Activated CD8-positive, alpha-beta memory T cell treated with anti-CD3 and anti-CD28 coated beads for 24 hours (primary cell): ENCODE measurements around the gene SMTNL2.

Source experiments
- DNase-seq: peaks from one replicate; pipeline ENCODE4 v3.0.0-alpha.2; 2020

Gene SMTNL2

GRCh38 chr17:4584101-4584916, at the start of gene SMTNL2:
SMTNL2 (plus strand) TSS chr17:4584529; CDS start chr17:4584606, 77 bp downstream.
- DNase-seq: peak; percentile 65

DNA sequence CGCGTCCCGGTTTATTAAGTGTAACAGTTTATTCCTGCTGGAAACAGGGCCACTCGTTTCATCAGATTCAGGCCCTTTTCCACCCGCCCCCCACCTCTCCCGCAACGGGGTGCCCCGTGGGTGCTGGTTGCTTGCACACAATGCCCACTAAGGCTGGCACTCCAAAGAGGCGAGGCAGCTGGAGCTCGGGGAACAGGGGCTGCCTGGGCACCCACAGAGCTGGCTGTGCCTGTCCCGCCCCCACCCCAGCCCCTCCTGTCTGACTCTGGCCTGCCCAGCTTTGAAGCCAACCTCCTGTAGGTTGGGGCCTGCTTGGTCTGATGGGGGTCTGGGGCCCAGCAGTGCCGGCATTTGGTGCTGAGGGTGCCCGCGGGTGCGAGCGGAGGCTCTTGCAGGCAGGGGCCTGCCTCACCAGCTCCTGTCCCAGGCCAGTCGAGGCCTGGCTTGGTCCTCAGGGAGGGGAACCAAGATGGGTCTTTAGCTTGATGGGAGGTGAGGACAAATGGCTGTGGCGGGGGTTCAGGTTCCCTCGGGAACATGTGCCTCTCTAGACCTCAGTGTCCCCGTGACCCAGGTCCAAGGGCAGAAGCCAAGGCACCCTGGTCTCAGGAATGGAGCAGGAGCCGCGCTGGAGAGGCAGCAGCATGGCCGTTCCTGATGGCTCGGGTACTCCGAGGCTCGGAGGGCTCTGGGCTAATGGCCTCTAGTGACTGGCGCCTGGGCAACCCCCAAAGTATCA, 49.2 kb upstream of the SMTNL2 start:
- no peak for DNase-seq

DNA sequence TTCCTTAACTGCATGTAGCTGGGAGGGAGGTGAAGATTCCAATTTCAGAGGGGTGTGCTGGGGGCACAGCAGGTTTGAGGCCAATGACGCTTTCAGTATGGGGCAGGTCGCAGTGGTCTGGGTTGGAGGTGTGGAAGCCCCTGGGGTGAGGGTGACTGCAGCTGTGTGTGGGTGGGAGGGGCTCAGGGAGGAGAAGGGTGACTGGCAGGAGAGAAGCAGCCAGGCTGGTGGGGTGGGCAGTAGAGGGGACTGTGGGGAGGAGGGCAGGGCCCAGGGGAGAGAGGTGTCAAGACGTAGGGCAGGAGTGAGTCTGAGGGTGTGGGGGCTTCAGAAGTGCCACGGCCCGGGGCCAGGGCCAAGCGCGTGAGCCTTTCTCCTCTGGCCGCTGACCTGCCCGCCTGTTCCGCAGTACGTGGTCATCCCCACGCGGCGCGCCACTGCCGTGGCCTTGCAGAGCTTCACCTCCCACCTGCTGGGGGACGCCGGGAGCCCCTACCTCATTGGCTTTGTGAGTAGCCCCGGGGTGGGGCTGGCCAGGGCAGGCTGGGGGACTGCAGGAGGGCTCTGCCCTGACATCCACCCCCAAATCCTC, 48.6 kb upstream of the SMTNL2 start:
- no peak for DNase-seq

DNA sequence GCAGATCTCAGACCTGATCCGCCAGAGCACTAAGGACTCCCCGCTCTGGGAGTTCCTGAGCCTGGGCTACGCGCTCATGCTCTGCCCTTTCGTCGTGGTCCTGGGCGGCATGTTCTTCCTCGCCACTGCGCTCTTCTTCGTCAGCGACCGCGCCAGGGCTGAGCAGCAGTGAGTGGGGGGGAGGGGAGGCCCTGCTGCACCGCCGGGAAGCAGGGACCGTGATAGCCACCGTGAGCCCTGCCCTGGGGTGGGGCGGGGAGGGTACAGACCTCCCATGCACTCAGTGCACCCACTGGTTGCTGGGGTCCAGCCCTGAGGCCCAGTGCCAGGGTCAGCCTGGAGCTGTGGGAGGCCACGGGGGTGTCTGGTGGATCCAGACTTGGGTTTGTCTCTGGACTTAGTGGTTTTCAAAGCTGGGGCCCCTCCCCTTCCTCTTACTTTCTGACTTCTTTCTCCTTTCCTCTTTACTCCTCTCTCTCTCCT, 48.0 kb upstream of the SMTNL2 start:
- peak; percentile 66 for DNase-seq

GRCh38 chr17:4536742-4537411, 47.5 kb upstream of the SMTNL2 start:
- DNase-seq: no peak

DNA sequence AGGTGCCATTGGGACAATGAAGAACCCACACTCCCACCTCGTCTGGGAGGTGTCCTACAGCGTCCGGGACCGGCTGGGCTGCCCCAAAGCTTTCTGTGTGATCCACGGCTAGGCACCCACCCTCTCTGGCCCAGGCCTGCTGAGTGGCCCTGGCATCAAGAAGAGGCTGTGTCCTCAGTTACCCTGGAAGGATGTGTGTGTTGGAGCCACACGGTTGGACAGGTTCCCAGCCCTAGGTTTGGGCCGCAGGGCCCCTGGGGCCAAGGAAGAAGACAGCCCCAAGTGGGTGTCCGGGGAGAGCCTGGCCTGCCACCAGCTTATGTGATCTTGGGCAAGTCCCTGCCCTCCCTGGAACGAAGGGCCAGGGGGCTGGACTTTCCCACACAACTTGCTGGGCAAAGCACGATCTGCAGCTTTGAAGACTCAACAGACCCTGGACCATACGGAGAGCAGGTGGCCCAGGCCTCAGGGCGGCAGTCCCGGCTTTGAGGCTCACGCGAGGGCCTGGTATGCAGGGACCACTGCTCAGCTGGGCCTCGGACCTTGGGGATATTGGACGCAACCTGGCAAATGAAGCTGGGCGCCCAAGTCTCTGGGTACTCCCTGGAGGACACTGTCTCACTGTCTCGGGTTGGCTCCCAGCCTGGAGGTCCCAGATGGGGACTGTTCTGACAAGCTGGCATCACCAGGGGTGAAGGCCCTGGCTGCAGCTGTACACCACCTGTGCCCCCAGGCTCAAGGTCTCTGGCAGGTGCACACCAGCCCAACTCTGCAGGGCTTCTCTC, 46.7 kb upstream of the SMTNL2 start:
- peak; percentile 59 for DNase-seq

- DNase-seq: no peak
Measured at GRCh38 chr17:4538236-4539002, 45.9 kb upstream of the SMTNL2 start.

DNA sequence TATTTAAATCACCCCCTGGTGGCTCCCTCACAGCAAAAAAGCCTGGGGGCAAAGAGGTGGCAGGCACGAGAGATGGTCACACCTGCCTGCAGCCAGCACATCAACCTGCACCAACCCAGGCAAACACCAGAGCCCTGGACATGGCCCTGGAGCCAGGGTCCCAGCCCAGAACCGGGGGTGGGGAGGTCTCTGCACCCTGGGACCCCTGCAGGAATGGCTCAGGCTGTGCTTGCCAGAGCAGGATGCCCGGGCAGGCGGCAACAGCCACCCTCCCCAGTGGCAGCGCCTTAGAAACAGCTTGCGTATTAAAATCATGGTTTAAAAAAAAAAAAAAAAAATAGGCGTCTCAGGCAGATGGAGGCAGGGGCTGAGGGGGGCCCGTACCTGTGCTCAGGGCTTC, 45.3 kb upstream of the SMTNL2 start:
- DNase-seq: no peak

- DNase-seq: no peak
Measured at GRCh38 chr17:4539576-4540223, 44.6 kb upstream of the SMTNL2 start.

DNA sequence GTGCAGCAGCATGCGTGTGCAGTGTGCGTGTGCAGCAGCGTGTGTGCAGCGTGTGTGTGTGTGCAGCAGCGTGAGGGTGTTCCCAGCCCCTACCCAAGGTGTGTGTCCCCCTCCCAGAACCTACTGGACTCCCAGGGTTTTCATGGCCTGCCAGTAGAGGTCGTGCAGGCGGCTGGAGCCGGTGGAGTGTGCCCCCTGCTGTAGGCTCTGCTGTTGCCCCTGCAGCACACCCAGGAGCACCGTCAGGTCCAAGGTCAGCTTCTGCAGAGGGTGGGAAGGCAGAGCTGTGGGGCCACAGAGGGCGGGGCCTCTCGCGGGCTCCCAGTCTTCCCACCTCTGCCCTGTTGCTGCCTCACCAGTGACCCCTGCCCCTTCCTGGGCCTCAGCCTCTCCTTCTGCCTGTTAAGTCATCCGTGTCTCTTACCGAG, 44.1 kb upstream of the SMTNL2 start:
- peak; percentile 55 for DNase-seq

GRCh38 chr17:4540687-4541327, 43.5 kb upstream of the SMTNL2 start:
- peak; percentile 56 for DNase-seq

GRCh38 chr17:4541328-4542002, 42.9 kb upstream of the SMTNL2 start:
- DNase-seq: no peak

DNA sequence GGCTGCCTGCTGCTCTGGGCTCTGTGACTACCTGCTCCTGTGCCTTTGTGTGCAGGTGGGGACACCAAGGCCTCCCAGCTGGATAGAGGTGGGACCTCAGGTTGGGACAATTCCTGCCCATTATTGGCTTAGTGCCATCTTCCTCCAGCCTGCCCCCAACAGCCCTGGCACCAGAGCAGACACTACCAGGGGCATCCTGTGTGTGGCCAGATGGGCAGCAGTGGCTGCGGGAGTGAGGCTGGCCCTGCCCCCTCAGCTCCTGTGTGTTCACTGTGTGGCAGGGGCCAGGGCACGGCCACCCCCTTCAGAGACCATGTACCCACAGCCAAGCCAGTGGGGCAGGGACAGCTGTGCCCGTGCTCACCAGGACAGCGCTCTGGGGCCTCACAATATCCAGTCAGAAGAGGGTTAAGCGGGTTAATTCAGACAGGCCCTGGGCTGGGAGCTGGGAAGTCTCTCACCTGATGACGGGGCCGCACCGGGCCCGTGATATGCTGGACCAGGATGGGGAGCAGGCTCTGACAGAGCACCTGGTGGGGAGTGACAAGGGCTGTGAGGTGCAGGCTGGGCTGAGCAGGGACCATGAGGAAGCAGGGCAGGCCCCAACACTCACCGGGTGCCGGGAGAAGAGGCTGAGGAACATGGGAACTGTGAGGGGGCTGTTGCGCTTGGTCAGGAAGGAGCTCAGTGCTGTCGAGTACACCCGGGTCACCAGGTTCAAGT, 42.2 kb upstream of the SMTNL2 start:
- DNase-seq: no peak

DNA sequence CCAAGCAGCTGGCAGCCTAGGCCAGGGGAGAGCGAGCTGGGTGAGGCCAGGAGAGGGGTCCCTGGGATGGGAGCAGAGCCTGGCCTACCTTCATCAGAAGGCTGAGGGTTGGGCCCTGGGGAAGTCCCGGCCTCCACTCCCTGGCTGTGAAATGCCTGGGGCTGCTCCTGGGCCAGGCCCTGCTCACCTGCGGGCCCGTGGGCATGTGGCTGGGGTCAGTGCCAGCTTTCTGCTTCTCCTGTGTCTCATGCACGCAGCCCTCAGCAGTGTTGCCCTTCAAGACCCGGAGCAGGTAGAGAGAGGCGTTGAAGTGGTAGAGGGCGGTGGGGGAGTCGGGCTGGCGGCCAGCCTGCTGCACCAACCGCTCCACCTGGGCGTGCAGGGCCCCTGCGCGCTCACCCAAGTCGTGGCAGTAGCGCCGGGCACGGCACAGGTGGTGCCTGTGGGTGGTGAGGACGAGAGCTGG, 41.6 kb upstream of the SMTNL2 start:
- DNase-seq: no peak

- DNase-seq: peak; percentile 52
Measured at GRCh38 chr17:4543557-4544026, 40.7 kb upstream of the SMTNL2 start.

DNA sequence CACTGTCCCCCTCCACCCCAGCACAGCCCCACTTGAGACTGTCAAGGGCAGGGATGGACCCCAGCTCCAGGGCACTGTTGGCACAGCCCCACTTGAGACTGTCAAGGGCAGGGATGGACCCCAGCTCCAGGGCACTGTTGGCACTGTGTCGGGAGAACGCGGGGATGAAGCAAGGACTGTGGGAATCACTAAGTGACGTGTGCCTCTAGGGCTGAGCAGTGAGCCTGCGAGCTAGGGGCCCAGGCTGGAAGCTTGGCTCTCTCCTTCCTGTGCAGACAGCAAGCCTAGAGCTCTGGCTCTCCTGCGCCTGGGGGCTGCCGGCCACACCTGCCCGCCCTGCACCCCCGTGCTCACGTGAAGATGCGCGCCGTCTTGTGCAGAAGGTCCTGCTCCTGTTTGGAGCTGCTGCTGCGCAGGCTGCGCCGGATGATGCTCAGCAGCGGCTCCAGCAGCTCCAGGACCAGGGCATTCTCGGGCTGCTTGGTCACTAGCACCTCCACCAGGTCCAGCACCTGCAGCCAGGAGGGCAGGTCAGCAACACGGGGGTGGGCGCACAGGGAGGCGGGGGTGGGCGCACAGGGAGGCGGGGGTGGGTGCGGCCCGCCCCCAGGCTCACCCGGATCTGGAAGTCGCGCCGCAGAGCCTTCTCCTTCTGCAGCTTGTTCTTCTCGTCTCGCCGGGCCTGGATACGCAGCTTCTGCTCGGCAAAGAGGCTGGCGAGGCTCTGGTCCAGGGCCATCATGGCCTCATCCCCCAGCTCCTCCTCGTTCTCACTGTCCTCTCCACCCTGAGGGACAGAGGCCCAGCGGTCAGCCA, 40.0 kb upstream of the SMTNL2 start:
- no peak for DNase-seq

GRCh38 chr17:4544951-4545216, 39.4 kb upstream of the SMTNL2 start:
- DNase-seq: no peak
